K562 (cell line): ENCODE results near the gene TTLL4. TPM values are rescaled to one million over a fixed set of nuclear protein-coding genes. Genes with fewer than 3 reads are reported as not detected.
A peak's percentile ranks its signal among the peaks of the same experiment; 100 is the strongest.

Experiments used
- ATAC-seq: fragments of 200-7000 bp; cut with Tn5 transposase; 3 replicates; pipeline ENCODE4 v1.9.1; 2020; ENCODE audit warnings: moderate library complexity
- BruUV-seq: library from RNA; stranded (reverse); fragments of 400-500 nt; replicated peaks from 2 replicates; lab custom pipeline; 2021; lab: Mats Ljungman, UMichigan
- CTCF ChIA-PET: fragments of 300-600 bp; formaldehyde crosslinking; extraction: SDS; loops from one replicate; lab custom pipeline; 2021; ENCODE audit warnings: low intra/inter-chr PET ratio; lab: Yijun Ruan, JAX
- POLR2A ChIA-PET: fragments of 300-600, 350-650 bp; sonication (Branson Sonifier 250); formaldehyde crosslinking; extraction: SDS; loops from one replicate; lab custom pipeline; 2021; ENCODE audit warnings: antibody characterized with exemption, inconsistent platforms; lab: Yijun Ruan, JAX
- DNase-seq, 4 experiments: peaks; one replicate each; pipeline versions ENCODE4 v3.0.0 to v3.0.0-alpha.2; 2011 to 2018; ENCODE audit warnings: low spot score in 3 of 4, mixed read lengths in 3 of 4; ENCODE audit errors: extremely low read depth in 1 of 4
- FAIRE-seq: peaks from 2 replicates; lab custom pipeline; 2011; peaks lifted over from hg19 to GRCh38; lab: Jason Lieb, UNC
- H2AFZ ChIP-seq: 2 replicates; pipeline ENCODE4 v1.6.0; 2011; ENCODE audit warnings: low read depth, low read length, control low read depth, inconsistent platforms
- H3K27ac ChIP-seq: fragments of 200-600 bp; 3 replicates; pipeline ENCODE4 v1.8.0; 2011; ENCODE audit warnings: low read depth, mild to moderate bottlenecking, control low read depth, inconsistent platforms, low read length, moderate library complexity, mixed read lengths; ENCODE audit errors: extremely low read depth
- H3K27me3 ChIP-seq, 2 experiments: fragments of 300-600 bp in 1 of 2; 2 replicates in 1 of 2; 3 replicates in 1 of 2; pipeline versions ENCODE4 v1.6.0 to v1.8.0; 2011; ENCODE audit warnings: inconsistent platforms in 2 of 2, low read length in 2 of 2, mild to moderate bottlenecking in 1 of 2, mixed read lengths in 1 of 2, moderate library complexity in 1 of 2; ENCODE audit not compliant: control insufficient read depth in 2 of 2, insufficient read depth in 2 of 2
- H3K36me3 ChIP-seq: fragments of 300-600 bp; 3 replicates; pipeline ENCODE4 v1.8.0; 2011; ENCODE audit warnings: mild to moderate bottlenecking, low read length, inconsistent platforms; ENCODE audit not compliant: control insufficient read depth, insufficient read depth
- H3K4me1 ChIP-seq, 2 experiments: fragments of 200-600 bp in 1 of 2; replicated peaks in 1 of 2; 2 replicates in 1 of 2; 3 replicates in 1 of 2; pipeline versions ENCODE4 v1.5.1 to v1.8.0; 2011; ENCODE audit warnings: inconsistent platforms in 2 of 2, low read length in 2 of 2, mild to moderate bottlenecking in 1 of 2, mixed read lengths in 1 of 2, moderate library complexity in 1 of 2; ENCODE audit not compliant: control insufficient read depth in 2 of 2, insufficient read depth in 2 of 2
- H3K4me2 ChIP-seq: 2 replicates; pipeline ENCODE4 v1.6.1; 2011; ENCODE audit warnings: low read length, control low read depth, inconsistent platforms, mixed read lengths; ENCODE audit not compliant: insufficient read depth
- H3K4me3 ChIP-seq: fragments of 200-600 bp; sonication (generic), shearing (Covaris generic); 2 replicates; pipeline ENCODE4 v1.5.1; 2016; ENCODE audit warnings: control low read depth, inconsistent platforms
- H3K79me2 ChIP-seq: fragments of 200-600 bp; 3 replicates; pipeline ENCODE4 v1.8.0; 2011; ENCODE audit warnings: low read length, inconsistent platforms; ENCODE audit not compliant: control insufficient read depth, insufficient read depth
- H3K9ac ChIP-seq, 2 experiments: 2 replicates each; pipeline versions ENCODE4 v1.6.0 to v1.6.1; 2011; ENCODE audit warnings: low read depth in 2 of 2, low read length in 2 of 2, control low read depth in 1 of 2, inconsistent platforms in 1 of 2, mild to moderate bottlenecking in 1 of 2, mixed read lengths in 1 of 2; ENCODE audit not compliant: insufficient read depth in 1 of 2
- H3K9me1 ChIP-seq: one replicate; pipeline ENCODE4 v1.6.0; 2011; ENCODE audit warnings: inconsistent platforms, mild to moderate bottlenecking, low read length, moderate library complexity; ENCODE audit not compliant: control insufficient read depth, insufficient read depth
- H3K9me3 ChIP-seq: replicated peaks from 2 replicates; pipeline ENCODE4 v1.5.1; 2011; ENCODE audit warnings: low read depth, low read length, inconsistent platforms; ENCODE audit not compliant: control insufficient read depth, insufficient read depth
- H4K20me1 ChIP-seq: replicated peaks from 2 replicates; pipeline ENCODE4 v1.6.1; 2011; ENCODE audit warnings: low read length, inconsistent platforms, mixed read lengths; ENCODE audit not compliant: control insufficient read depth, insufficient read depth
- ATF1 ChIP-seq, 2 experiments: fragments of 450-650 bp in 1 of 2; IDR thresholded peaks; 2 replicates each; pipeline ENCODE4 v1.6.1; 2016; ENCODE audit warnings: missing compliant biosample characterization in 1 of 2, missing genetic modification characterization in 1 of 2
- CTBP1 ChIP-seq: fragments of 450-650 bp; IDR thresholded peaks from 2 replicates; pipeline ENCODE4 v1.6.1; 2016; ENCODE audit warnings: borderline replicate concordance
- EP400 ChIP-seq: fragments of 450-650 bp; IDR thresholded peaks from 2 replicates; pipeline ENCODE4 v1.6.1; 2017; ENCODE audit warnings: antibody characterized with exemption, mild to moderate bottlenecking, moderate library complexity
- GABPA ChIP-seq: fragments of 200-800 bp; sonication (Bioruptor generic); conservative IDR thresholded peaks from 2 replicates; pipeline ENCODE4 v1.6.1; 2016; ENCODE audit warnings: low read depth, missing genetic modification characterization, missing compliant biosample characterization
- HCFC1 ChIP-seq: IDR thresholded peaks from 2 replicates; pipeline ENCODE4 v1.6.1; 2012; ENCODE audit warnings: low read depth, low read length, improper control_type of control experiment
- KAT7 ChIP-seq: sonication (generic); formaldehyde crosslinking; IDR thresholded peaks from 2 replicates; pipeline ENCODE4 v1.8.0; 2022; ENCODE audit warnings: missing genetic modification reagents, mild to moderate bottlenecking, borderline replicate concordance
- MAZ ChIP-seq, 2 experiments: fragments of 450-650 bp in 1 of 2; sonication (generic) in 1 of 2; formaldehyde crosslinking; IDR thresholded peaks in 1 of 2; conservative IDR thresholded peaks in 1 of 2; 2 replicates each; pipeline versions ENCODE4 v1.4.0 to v1.5.0; 2020; ENCODE audit warnings: mild to moderate bottlenecking in 1 of 2, missing genetic modification reagents in 1 of 2
- NFIC ChIP-seq: fragments of 450-650 bp; IDR thresholded peaks from 2 replicates; pipeline ENCODE4 v1.6.1; 2017; ENCODE audit warnings: mild to moderate bottlenecking, inconsistent platforms
- TAF1 ChIP-seq: IDR thresholded peaks from 2 replicates; pipeline ENCODE4 v1.6.1; 2011; ENCODE audit warnings: mild to moderate bottlenecking, low read length, moderate library complexity; ENCODE audit not compliant: insufficient read depth, control insufficient read depth, severe bottlenecking; ENCODE audit errors: extremely low read depth
- WGBS: fragments of 100-300 bp; shearing (Covaris generic); methylation state at CpG from one replicate; pipeline ENCODE4 v1.1.6; 2016; ENCODE audit warnings: low coverage, mixed read lengths; ENCODE audit not compliant: insufficient coverage; ENCODE audit errors: missing lambda C conversion rate; 5-methylcytosine and 5-hydroxymethylcytosine counted together
- in situ Hi-C: fragments of 300-500 bp; cut with MboI; formaldehyde crosslinking; loops from 4 replicates; pipeline ENCODE4 v1.15.0; 2018; ENCODE audit warnings: inconsistent platforms, mixed read lengths
- intact Hi-C: fragments of 100-400 bp; cut with micrococcal nuclease; formaldehyde crosslinking; loops from 2 replicates; pipeline ENCODE4 v1.14.2; 2022
- polyA plus RNA-seq, 8 experiments: library from polyadenylated mRNA; depleted of rRNA in 4 of 8; stranded (reverse) in 5 of 8; unstranded in 3 of 8; fragments of >200 nt; fragmentation: Nextera tagmentation in 2 of 8; fragmentation: Illumina TruSeq in 1 of 8; extraction: Ambion mirVana in 2 of 8; extraction: Trizol in 1 of 8; gene quantifications; 2 replicates each; pipeline versions ENCODE4 v1.2.1 to v1.2.3, GENCODE V29; 2011 to 2014; ENCODE audit warnings: inconsistent platforms in 1 of 8, missing spikeins in 1 of 8
- total RNA-seq, 7 experiments: library from RNA; depleted of rRNA in 6 of 7; stranded (reverse); fragments of >200 nt in 6 of 7; fragmentation: Illumina TruSeq in 2 of 7; extraction: Trizol in 2 of 7; gene quantifications; 2 replicates each; pipeline versions ENCODE4 v1.2.1 to v1.2.3, GENCODE V29; 2011 to 2021; ENCODE audit warnings: low replicate concordance in 1 of 7
- TF ChIP-seq, protein P1 (sequence below): sonication (generic); formaldehyde crosslinking; IDR thresholded peaks from 2 replicates; pipeline ENCODE4 v1.8.1; 2022; ENCODE audit warnings: missing genetic modification reagents
- TF ChIP-seq, protein P2 (sequence below), 2 experiments: fragments of 450-650 bp; IDR thresholded peaks; 2 replicates each; pipeline ENCODE4 v1.6.1; 2018; ENCODE audit warnings: mild to moderate bottlenecking in 2 of 2, low read depth in 1 of 2; ENCODE audit not compliant: partially characterized antibody in 2 of 2
- TF ChIP-seq, protein P3 (sequence below), 3 experiments: fragments of 200-800 bp in 1 of 3; sonication (Bioruptor generic) in 1 of 3; sonication (generic) in 1 of 3; formaldehyde crosslinking in 1 of 3; IDR thresholded peaks; 2 replicates each; pipeline versions ENCODE4 v1.6.1 to v1.8.0; 2016 to 2022; ENCODE audit warnings: mild to moderate bottlenecking in 2 of 3, missing compliant biosample characterization in 2 of 3, missing genetic modification characterization in 2 of 3, missing genetic modification reagents in 1 of 3

Gene TTLL4
- total and polyA plus RNA-seq, 9 of the 15 experiments (the other 6 are each of a cell fraction or from before 2014, with no cell fraction given), result 12.6 to 67.5 (median 24.5) TPM

GRCh38 chr2:218671654-218672566, 38.7 kb upstream of the TTLL4 start, which contains the start of the genes RNF25 and STK36:
Gene RNF25, minus strand, starts transcription at chr2:218672002. Its CDS starts 32 bp downstream, at chr2:218671970.
Gene STK36, plus strand, starts transcription at chr2:218672086. Its CDS starts 744 bp downstream, at chr2:218672830.
- peak within 1 kb of the TSS; percentile 68 for H3K27ac ChIP-seq
- H3K4me2 ChIP-seq, result peak within 1 kb of the TSS; percentile 93
- H2AFZ ChIP-seq, result peak within 1 kb of the TSS; percentile 99
- in situ Hi-C loops (no loop called here), intact Hi-C loops (no loop called here)
- peak; percentile 87 for FAIRE-seq
- H3K4me1 ChIP-seq, result peaks cover 0 to 9% of the 10 kb centered on the region in 2 experiments; a peak in 3 of 5 replicates
- H3K79me2 ChIP-seq, result peaks cover 15% of the 10 kb centered on the region
- DNase-seq, result peak; percentile 66 to 84 (median 76)
- H3K9me3 ChIP-seq, result no peaks in the 10 kb centered on the region
- POLR2A ChIA-PET, result interaction anchor here (0.6 to 1.9 kb wide), 5 partner anchors 10 to 38 kb away, joined by 3 to 8 read pairs (median 4); partner anchors contain the start of genes BCS1L and ZNF142
- no peaks in the 10 kb centered on the region for H4K20me1 ChIP-seq
- peak; percentile 99 for ATAC-seq
- no TSS peak for BruUV-seq
- peak within 1 kb of the TSS; percentile 66 for H3K4me3 ChIP-seq
- 9% methylated on average over 34 of the region's 49 CpGs for WGBS
- CTCF ChIA-PET, result interaction anchor here (0.6 kb wide), 1 partner anchor 225 kb away, joined by 3 read pairs; no protein-coding TSS in a partner anchor
- peaks cover 5% of the 10 kb centered on the region; the same call in 1 of the 3 replicates for H3K36me3 ChIP-seq
- no peaks in the 10 kb centered on the region for H3K27me3 ChIP-seq
- no peaks in the 10 kb centered on the region for H3K9me1 ChIP-seq
- peak within 1 kb of the TSS; percentile 71 to 97 for H3K9ac ChIP-seq
- TF ChIP-seq, protein P1, sequence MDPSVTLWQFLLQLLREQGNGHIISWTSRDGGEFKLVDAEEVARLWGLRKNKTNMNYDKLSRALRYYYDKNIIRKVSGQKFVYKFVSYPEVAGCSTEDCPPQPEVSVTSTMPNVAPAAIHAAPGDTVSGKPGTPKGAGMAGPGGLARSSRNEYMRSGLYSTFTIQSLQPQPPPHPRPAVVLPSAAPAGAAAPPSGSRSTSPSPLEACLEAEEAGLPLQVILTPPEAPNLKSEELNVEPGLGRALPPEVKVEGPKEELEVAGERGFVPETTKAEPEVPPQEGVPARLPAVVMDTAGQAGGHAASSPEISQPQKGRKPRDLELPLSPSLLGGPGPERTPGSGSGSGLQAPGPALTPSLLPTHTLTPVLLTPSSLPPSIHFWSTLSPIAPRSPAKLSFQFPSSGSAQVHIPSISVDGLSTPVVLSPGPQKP (CRISPR knock-in tag), result no peak
- peak; percentile 42 to 52; a peak in 2 of 4 replicates for TF ChIP-seq MAZ (CRISPR knock-in tag; conservative IDR thresholded peaks at IDR 0.05 in 1 of 2, IDR thresholded peaks at IDR 0.05 in 1 of 2)
- peak; percentile 62 for TF ChIP-seq HCFC1
- TF ChIP-seq CTBP1, result peak; percentile 44; the same call in 1 of the 2 replicates
- no peak for TF ChIP-seq ATF1 (CRISPR knock-in tag; IDR thresholded peaks at IDR 0.05)
- TF ChIP-seq ATF1 (tag; IDR thresholded peaks at IDR 0.05), result peak; percentile 28; the same call in 1 of the 2 replicates
- TF ChIP-seq, protein P2, sequence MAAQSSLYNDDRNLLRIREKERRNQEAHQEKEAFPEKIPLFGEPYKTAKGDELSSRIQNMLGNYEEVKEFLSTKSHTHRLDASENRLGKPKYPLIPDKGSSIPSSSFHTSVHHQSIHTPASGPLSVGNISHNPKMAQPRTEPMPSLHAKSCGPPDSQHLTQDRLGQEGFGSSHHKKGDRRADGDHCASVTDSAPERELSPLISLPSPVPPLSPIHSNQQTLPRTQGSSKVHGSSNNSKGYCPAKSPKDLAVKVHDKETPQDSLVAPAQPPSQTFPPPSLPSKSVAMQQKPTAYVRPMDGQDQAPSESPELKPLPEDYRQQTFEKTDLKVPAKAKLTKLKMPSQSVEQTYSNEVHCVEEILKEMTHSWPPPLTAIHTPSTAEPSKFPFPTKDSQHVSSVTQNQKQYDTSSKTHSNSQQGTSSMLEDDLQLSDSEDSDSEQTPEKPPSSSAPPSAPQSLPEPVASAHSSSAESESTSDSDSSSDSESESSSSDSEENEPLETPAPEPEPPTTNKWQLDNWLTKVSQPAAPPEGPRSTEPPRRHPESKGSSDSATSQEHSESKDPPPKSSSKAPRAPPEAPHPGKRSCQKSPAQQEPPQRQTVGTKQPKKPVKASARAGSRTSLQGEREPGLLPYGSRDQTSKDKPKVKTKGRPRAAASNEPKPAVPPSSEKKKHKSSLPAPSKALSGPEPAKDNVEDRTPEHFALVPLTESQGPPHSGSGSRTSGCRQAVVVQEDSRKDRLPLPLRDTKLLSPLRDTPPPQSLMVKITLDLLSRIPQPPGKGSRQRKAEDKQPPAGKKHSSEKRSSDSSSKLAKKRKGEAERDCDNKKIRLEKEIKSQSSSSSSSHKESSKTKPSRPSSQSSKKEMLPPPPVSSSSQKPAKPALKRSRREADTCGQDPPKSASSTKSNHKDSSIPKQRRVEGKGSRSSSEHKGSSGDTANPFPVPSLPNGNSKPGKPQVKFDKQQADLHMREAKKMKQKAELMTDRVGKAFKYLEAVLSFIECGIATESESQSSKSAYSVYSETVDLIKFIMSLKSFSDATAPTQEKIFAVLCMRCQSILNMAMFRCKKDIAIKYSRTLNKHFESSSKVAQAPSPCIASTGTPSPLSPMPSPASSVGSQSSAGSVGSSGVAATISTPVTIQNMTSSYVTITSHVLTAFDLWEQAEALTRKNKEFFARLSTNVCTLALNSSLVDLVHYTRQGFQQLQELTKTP (IDR thresholded peaks at IDR 0.05; ENCODE audit: low read depth in 1 of 2, partially characterized antibody in 2 of 2), result peak in 1 of 2 experiments; percentile 25
- TF ChIP-seq TAF1, result peak; percentile 67
- TF ChIP-seq GABPA (tag), result peak; percentile 96
- TF ChIP-seq NFIC, result peak; percentile 35; the same call in 1 of the 2 replicates
- TF ChIP-seq KAT7, result no peak
- TF ChIP-seq, protein P3, sequence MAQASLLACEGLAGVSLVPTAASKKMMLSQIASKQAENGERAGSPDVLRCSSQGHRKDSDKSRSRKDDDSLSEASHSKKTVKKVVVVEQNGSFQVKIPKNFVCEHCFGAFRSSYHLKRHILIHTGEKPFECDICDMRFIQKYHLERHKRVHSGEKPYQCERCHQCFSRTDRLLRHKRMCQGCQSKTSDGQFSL (CRISPR knock-in tag; IDR thresholded peaks at IDR 0.05), result 0 out of 2 replicates have a peak, but pooled peaks have one; percentile 66
- TF ChIP-seq, protein P3 (tag; IDR thresholded peaks at IDR 0.05), result no peak
- peak; percentile 70 for TF ChIP-seq EP400
